NCI-H2227 (cell line): ENCODE data around the gene PLD3.

Experiments used
- DNase-seq: peaks from one replicate; lab custom pipeline; 2025; ENCODE audit not compliant: unreplicated experiment; lab: John Stamatoyannopoulos, UW

Gene PLD3

DNA sequence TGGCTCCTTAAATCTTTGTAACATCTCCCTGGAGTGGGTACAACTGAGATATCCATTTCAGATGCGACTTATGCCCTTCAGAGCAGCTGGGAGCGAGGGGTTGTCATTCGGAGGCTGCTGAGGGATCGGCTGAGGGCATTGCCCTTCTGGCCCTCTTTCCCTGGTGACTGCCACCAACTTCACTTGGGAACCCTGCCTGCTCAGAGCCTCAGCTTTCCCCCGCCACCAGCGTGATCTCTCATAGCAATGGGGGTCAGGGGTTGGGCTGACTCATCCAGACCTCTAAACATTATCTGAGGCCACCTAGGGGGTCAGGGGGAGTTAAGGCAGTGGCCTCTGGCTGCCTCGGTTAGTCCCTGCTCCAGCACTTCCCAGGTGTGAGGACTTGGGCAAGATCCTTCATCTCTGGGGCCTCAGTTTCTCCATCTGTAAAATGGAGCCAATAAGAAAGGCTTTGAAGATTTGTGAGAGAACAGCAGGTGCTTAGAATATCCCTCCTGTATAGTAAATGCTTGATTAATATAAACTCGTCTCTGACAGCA, 63.5 kb downstream of the PLD3 start:
- DNase-seq = no peak

DNA sequence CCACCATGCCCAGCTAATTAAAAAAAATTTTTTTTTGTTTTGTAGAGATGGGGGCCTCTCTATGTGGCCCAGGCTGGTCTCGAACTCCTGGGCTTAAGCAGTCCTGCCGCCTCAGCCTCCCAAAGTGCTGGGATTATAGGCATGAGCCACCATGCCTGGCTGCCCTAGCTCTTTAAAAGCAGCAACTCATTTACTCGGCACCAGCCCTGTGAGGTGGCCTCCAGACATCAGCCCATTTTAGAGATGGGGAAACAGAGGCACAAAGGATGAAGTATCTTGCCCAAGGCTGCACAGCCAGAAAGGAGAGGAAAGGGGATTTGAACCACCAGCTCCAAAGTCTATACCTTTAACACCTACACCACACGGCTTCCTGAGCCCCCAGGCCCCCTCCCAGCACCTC, 64.4 kb downstream of the PLD3 start:
- no peak for DNase-seq

DNA sequence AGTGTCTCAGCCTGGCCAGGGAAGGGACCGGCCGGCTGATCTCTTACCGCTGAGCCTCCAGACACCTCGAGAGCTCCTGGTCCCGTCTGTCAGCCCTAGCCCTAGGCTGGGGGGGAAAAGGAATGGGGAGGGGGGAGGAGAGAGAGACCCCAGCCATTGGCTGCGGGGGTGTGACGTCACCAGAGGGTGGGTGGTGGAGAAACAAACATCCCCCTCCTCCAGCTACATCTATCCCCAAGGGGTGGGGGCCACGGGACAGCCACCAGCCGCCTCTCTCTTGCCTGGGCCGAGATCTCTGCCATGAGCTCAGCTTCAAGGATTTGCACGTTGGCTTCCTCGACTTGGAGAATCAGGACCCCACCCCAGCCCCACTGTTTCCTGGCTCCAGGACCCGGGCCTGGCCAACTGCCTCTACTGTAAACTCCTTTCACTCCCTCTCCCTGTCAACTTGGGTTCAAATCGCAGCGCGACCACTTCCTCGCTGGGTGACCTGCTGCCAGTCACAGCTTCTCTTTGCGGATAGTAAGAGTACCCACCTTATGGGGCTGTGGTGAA, 64.9 kb downstream of the PLD3 start, which contains the start of gene PRX:
Gene PRX (minus strand): TSS at position 88 of the 555 bp plus-strand sequence. CDS start 5,446 bp downstream, outside the sequence.
- peak; percentile 79 for DNase-seq

DNA sequence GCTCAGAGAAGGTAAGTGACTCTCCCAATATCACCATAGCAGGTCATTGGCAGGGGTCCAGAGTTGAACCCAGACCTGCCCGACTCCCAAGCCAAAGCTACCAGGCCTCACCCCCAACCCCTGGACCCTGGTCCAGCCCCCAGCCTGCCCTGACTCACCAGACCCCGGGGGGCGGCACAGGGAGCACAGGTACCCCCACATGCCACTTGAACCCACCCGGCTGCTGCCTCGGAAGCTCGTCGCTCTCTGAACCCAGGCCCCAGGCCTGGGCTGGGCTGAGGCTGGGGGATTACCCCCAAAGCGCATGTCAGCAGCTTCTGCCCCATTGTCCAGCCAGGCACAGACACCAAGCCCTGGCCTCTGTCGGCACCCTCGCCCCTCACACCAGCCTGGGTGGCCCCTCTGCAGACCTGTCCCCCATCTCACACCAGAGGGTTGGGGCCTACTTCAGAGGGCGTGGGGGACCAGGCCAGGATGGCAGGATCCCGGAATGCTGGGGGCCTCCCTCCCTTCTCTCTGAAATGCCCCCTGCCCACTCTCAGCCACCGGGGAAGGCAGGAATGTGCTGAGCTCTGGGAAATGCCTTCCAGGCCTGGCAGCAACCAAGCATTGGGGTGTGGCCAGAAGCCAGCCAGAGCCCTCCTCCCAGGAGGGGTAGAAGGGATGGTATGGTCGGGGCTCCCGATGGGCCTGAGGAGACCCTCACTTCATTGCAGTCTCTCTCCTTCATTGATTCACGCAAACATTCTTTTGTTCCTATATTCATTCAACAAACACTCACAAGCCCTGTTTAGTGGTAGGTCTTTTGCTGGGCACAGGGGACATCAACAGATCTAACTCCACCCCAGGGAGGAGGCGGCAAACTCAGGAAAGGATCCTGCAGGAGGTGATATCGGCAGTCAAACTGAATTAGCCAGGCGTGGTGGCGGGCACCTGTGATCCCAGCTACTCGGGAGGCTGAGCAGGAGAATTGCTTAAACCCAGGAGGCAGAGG, 66.3 kb downstream of the PLD3 start:
- no peak for DNase-seq

DNA sequence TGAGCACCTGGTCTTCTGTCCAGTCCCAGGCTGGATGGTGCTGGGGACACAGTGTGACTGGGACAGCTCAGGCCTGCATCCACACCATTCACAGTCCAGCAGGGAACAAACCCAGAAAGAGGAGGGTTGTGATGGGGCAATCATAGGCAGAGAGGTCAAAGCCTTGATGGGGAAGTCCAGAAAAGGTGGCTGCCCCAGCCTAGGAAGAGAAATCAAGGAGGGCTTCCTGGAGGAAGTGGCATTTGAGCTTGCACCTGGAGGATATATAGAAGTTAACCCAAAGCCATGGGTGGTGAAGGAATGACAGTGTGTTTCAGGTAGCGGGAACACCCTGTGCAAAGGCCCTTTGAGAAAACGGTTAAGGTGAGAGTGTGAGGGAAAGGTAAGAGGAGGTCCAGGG, 67.3 kb downstream of the PLD3 start:
- DNase-seq = no peak

DNA sequence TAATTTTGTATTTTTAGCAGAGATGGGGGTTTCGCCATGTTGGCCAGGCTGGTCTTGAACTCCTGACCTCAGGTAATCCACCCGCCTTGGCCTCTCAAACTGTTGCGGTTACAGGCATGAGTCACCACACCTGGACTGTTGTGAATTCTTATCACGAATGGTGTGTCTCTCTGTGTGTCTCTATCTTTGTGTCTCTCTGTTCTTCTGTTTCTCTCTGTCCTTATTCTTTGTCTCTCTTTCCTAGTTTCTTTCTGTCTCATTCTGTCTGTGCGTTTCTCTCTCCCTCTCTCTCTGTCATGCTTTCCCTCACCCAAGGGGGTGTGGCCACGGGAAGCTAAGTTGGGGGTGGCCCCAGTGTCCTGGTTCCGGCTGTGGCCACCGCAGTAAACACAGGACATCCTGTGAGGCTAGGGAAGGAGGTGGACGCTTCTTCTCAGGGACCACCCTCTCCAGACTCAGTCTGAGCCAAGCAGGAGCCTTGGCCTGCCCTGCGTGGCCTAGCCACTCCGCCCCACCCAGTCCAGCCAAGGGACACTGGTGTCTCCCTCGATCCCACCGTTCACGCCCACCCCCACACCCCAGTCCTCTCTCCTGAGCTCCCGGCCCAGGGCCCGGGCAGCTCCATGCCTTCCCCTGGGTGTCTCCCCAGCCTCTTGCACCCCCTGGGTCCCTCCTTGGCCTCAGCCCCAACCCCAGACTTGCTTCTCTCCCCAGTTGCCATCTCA, 68.6 kb downstream of the PLD3 start:
- peak; percentile 54 for DNase-seq

DNA sequence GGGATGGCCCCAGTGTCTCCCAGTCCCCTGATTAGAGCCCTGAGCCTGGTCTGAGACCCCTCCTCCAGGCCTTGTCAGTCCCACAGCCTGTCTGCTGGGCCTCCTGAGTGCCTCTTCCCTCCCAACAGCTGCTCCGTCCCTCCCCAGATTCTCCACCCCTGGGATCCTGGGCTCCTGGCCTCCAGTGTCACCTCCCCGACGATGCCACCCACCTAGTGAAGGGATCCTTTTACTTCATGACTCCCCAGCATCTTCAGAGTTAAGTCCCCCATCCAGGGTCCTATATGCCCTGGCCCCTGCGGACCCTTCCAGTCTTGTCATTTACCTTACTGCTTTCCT, 69.1 kb downstream of the PLD3 start:
- DNase-seq = no peak

DNA sequence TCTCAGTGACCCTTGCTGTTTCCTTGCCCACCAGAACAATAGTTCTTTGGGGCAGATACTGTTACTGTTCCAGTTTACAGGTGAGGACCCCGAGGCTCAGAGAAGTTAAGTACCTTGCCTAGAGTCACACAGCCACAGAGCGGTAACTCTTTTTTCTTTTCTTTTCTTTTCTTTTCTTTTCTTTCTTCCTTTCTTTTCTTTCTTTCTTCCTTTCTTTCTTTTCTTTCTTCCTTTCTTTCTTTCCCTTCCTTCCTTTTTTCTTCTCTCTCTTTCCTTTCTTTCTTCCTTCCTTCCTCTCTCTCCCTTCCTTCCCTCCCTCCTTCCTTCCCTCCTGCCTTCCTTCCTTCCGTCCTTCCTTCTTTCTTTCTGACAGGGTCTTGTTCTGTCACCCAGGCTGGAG, 69.5 kb downstream of the PLD3 start:
- DNase-seq = no peak

DNA sequence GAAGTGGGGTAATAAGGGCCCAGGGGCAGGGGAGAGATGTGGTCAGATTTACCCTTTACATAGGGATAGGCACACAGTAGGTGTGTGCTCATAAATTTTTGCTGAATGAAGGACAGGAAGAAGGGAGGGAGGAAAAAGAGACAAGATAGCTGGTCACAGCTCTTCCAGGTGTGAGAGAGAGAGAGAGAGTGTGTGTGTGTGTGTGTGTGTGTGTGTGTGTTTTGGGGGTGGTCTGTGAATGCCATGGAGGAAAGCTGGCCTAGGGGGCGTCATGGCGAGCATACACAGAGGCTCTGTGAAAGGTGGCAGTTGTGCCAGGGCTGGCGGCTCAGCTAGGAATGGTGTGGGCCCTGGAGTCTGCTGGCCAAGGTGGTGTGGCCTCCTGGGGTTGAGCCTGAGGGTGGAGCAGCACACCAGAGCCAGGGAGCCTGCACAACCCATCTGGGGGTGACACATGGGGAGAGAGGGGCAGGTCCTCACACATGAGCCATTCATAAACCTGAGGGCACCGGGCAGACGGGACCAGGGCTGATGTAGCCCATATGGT, 70.6 kb downstream of the PLD3 start:
- DNase-seq = no peak

DNA sequence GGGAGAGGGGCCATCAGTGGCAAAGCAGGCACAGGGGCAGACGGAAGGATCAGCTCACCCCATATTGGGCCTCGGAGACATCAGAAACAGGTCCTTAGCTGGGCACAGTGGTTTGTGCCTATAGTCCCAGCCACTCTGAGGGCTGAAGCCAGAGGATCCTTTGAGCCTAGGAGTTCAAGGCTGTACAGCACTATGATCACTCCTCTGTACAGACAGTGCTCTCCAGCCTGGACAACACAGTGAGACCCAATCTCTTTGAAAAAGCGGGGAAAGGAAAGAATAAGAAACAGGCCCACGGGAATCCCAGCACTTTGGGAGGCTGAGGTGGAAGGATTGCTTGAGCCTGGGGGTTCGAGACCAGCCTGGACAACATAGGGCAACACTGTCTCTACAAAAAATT, 71.3 kb downstream of the PLD3 start:
- no peak for DNase-seq

DNA sequence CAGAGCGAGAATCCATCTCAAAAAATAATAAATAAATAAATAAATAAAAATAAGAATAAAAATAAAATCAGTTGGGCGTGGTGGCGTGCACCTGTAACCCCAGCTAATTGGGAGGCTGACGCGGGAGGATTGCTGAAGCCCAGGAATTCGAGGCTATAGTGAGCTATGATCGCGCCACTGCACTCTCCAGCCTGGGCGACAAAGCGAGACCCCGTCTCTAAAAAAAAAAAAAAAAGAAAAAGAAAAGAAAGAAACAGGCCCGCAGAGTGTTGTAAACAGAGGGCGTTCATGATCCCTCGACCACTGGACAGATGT, 71.9 kb downstream of the PLD3 start:
- DNase-seq = no peak

DNA sequence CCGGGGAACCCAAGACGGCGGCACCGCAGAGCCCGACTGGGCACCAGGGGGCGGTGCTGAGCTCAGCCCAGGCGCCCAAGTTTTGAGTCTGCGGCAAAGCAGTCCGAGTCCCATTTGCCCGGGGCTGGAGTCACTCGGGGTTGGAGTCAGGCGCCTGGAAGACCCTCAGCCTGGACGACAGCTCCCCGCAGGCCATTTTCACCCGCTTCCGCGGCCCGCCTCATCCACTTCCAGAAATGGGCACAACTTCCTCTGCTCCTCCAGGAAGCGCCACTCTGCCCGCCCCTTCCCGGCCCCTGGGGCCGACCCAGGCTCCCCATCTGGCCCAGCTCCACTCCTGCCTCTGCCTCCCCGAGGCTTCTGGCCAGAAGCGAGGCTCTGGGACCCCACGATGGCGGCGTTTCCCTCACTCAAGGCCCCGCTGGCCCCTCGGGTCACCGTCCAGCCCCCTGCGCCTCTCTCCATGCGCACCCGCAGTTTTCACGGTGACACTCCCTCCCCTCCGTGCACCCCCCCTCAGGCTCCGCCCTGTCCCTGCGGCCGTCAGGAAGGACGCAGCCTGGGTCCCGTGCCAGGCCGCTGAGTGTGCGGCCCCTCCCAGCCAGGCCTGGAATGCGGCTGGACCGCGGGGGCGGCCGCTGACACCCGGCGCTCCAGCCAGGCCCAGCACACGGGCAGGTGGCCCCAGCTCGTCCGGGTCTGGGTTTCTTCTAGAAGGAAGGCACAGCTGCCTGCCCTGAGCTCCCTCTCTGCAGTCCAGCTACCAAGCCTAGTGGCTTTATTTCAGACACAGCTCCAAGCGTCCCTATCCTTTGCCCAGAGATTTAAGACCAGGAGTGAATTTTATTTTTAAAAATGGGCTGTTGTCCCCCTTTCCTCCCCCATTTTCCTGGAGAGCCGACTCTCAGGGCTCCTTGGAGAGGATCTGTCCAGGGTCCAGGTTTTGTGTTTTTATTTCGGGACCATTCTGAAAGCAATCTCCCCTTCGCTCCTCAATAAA, 72.6 kb downstream of the PLD3 start:
- DNase-seq = peak; percentile 96

DNA sequence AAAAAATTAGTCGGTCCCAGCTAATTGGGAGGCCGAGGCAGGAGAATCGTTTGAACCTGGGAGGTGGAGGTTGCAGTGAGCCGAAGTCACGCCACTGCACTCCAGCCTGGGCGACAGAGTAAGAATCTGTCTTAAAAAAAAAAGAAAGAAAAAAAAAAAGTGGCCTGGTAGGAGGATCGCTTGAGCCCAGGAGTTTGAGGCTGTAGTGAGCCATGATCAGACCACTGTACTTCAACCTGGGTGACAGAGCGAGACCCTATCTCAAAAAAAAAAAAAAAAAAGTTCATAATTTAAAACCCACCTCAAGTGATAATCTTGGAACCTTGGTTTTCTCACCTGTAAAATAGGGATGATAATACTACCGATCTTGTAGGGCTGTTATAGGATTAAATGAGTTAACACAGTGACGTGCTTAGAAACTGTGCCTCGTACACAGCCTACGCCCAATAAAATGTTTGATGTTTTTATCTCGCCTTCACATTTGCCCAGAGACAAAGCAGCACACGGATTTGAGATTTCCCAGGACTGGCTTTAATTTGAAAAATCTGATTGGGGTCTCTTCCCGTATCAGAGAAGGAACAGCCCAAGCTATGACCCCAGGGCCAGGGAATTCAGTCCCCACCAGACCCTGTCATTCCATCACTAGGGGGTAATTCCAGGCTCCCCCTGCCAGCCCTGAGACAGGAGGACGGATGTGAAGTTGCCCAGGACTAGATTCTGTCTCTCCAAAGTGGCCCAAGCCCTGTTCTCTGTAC, 73.7 kb downstream of the PLD3 start:
- DNase-seq = no peak

DNA sequence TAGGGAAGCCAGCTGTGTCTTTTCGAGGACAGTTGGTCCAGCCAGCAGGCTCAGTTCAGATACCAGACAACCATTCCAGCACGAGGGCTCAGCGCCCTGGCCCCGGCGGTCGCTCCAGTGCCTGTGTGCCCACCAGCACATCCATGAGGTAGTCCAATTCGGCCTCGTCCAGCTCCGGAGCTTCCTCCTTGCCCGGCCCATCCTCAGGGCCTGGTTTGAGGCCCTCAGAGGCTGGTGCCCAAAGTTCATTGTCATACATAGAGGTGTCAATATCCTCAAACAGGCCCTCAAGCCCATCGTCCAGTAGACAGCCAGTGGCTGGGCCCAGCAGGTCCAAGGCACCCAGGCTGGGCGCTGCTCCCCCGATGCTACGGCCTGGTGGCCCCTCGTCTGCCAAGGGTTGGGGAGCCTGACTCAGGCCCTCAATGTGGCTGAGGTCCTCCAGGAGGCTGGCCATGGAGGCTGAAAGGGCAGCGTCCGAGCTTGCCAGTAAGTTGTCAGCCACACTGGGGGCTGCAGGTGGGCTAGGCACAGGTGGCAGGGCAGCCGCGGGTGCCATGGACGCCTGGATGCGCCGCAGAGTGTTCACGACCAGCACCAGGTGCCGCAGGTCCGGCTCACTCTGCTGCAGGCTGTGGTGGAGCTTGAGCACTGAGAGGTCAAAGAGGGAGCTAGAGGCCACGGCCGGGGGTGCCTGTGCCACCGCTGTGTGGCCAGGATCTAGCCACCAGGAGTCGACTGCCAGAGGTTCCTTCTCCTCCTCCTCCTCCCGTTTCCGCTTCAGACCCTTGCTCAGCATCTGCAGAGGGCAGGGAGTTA, 74.5 kb downstream of the PLD3 start:
- no peak for DNase-seq

DNA sequence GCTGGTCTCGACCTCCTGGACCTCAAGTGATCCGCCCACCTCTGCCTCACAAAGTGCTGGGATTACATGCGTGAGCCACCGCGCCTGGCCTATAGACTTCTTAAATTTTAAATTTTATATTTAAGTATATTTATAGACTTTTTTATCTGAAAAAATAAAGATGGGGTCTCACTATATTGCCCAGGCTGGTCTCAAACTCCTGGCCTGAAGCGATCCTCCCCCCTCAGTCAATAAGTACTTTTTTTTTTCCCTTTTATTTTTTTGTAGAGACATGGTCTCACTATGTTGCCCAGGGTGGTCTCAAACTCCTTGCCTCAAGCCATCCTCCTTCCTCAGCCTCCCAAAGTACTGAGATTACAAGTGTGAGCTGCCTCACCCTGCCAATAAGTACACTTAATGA, 75.4 kb downstream of the PLD3 start:
- DNase-seq = no peak

DNA sequence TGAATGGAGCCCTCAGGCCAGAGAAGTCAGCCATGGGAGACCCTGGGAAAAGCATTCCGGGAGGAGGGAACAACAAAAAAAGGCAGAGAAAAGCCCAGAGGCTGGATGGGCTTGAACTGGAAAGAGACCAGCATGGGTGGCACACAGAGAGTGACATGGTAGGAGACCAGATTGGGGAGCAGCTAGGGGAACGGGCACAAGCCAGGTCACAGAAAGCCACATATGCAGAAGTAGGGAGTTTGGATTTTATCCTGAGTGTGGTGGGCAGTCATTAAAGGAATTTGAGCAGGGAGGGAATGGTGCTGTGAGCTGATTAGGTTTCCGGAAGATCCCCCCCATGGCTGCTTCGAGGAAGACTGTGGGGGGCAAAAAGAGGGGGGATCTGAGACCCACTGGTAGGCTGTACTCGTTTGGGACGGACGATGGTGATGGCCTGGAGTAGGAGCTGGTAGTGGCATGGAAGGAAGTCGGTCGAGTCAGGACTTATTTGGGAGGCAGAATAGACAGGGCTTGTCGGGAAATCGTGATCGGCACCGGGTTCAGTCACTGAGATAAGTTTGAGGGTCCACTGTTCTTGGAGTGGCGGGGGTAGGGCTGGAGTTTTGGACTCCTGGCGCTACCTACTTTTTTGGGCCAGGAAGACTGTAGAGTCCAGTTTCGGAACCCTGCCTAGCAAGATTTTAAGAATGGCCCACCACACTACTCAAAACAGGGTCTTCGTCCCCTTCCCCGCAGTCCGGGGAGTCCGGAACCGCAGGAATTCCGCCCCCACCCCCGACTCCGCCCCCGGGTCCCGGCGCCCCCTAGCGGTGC, 76.3 kb downstream of the PLD3 start:
- no peak for DNase-seq

DNA sequence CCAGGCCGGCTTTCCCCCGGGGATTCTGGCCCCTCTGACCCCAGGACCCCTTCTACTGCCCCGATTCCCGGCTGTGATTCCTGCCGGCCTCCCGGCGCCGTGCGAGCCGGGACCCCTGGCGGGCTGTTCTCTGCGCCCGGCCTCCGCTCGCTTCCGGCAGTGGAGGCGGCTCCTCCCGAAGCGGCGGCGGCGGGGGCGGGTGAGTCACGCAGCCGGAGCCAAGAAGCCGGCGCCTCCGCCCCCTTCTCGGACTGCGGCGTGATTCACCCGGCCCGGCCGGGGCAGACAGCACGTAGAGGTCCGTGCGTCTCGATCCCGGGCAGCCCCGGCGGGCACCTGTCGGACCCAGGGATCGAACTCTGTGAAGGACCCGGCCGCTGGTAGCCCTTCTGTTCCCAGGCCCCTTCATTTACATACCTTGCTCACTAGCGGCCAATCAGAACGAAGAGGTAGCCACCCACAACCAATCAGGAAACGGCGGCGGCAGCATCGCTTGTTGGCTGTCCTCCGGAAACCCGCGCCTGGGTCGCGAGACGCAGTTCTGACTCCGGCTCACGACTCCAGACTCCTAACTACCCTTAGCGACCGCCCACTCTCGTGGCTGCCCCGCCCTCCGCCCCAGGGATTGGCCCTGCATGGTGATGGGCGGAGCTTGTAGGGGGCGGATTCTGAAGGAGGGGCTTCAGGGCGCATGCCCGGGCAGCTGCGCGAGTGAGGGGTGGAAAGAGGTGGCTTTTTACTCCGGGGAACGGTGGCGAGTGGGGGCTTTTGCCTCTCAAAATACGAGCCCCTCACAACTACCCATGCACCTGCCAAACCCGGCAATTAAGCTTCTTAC, 77.2 kb downstream of the PLD3 start, which contains the start of gene SERTAD1:
Gene SERTAD1 (minus strand): TSS at position 543 of the 838 bp plus-strand sequence. CDS start 2,446 bp downstream, outside the sequence.
- peak; percentile 100 for DNase-seq
